ENCODE measurements around the gene TPT1.
"Not testable (repeated sequence)": the region's sequence is repeated elsewhere in the genome, so short reads cannot be mapped to it uniquely, and the experiment has no call there.

Gene TPT1

DNA sequence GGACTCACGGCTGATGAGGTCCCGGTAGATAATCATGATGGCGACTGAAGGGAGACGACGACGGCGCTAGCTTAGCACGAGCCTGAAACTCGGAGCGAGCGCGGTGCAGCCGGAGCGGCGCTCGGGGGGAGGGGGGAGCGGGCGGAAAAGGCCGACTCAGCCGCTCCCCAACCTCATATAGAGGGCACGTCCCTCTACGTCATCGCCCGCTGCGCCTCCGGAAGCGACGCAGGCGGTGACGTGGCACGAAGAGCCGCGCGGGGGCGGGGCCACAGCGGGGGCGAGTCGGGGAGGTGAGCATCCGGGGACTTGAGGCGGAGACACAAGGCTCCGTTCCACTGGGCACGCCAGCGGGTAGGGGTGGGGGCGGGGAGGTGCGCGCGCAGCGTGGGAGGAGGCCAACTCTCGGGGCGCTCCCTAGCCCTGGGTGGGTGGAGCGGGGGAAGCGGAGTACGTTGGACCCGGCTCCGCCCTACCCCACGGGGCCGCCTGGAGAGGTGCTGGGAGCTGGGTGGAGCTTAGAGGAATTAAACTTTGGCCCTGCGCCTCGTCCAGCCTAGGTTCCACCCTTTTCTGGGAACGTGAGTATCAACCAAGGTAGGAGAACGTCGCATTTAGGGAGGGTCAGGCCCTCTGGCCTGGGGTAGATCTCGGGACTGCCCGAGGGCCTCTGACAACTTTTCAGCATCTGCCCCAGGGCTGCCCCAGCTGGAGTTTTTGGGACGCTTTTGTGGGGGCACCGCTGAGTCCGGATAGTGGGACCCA lies at the start of gene TPT1:
Gene TPT1 (minus strand): TSS at position 150 of the 765 bp plus-strand sequence. CDS start 114 bp downstream, at position 36.
- peak; percentile 99 for DNase-seq

DNA sequence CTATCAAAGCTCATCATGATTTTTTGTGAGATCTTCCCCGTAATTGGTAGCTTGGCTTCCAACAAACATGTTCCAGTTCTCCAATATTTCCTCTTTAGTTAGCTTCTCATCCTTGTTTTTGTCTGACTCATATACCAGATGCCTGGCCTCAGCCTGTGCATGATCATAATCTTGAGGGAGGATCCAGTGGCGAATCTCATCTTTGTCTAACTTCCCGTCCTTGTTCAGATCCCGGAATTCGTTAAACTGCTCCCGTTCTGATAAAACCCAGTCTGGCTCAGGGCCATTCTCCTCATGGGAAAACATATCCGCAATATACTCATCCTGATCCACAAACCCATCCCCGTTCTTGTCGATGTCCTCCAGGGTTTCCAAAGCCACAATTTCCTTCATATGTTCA lies 49.4 kb upstream of the TPT1 start:
- DNase-seq, result not testable (repeated sequence)

DNA sequence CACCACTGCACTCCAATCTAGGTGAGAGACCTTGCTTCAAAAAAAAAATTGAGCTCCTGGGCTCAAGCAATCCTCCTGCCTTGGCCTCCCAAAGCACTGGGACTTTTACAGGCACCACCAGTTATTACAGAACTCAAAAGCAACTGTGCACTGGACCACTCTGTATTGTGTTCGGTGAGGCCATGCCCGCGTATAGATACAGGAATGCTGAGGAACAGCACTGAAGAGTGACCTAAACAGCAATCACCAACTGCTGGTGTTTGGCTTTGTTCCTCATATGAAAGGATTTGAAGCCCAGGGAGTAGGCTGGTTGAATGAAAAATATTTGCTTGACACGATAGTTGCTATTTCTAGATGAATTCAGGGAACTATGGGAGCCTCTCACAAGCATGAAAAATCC lies 47.7 kb upstream of the TPT1 start:
- DNase-seq, result no peak

DNA sequence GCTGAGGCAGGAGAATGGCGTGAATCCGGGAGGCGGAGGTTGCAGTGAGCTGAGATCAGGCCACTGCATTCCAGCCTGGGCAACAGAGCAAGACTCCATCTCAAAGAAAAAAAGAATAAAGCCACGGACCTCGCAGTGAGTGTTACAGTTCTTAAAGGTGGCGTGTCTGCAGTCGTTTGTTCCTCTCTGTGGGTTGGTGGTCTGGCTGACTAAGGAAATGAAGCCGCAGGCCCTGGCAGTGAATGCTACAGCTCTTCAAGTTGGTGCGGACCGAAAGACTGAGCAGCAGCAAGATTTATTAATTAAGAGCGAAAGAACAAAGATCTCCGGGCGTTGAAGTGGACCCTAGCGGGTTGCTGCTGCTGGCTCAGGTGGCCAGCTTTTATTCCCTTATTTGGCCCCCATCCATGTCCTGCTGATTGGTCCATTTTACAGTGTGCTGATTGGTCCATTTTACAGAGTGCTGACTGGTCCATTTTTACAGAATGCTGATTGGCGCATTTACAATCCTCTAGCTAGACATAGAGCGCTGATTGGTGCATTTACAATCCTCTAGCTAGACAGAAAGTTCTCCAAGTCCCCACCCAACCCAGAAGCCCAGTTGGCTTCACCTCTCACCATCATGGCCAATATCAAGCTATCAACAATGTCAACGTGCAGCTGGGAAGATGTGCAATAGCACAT lies 46.1 kb upstream of the TPT1 start:
- not testable (repeated sequence) for DNase-seq

GRCh38 chr13:45385907-45386553 lies 45.0 kb upstream of the TPT1 start:
- DNase-seq, result no peak

- no peak for DNase-seq
Measured at GRCh38 chr13:45385320-45385719, 44.3 kb upstream of the TPT1 start.

- no peak for DNase-seq
Measured at GRCh38 chr13:45384474-45385174, 43.6 kb upstream of the TPT1 start.

DNA sequence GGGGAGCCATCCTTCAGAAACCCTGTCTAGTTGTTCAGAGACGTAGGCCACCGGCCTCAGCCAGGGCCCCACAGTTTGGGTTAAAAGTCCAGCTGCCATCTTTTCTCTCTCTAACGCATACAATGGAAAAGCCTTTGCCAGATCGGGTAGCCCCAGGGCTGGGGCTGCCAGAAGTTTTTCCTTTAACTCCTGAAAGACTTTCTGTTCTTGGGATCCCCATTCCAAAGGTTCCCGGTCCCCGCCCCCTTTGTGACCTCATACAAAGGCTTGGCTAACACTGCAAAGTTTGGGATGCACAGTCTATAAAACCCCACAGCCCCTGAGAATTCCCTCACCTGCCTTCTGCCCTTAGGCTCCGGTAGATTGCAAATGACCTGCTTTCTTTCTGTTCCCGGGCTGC lies 41.8 kb upstream of the TPT1 start:
- DNase-seq, result not testable (repeated sequence)

DNA sequence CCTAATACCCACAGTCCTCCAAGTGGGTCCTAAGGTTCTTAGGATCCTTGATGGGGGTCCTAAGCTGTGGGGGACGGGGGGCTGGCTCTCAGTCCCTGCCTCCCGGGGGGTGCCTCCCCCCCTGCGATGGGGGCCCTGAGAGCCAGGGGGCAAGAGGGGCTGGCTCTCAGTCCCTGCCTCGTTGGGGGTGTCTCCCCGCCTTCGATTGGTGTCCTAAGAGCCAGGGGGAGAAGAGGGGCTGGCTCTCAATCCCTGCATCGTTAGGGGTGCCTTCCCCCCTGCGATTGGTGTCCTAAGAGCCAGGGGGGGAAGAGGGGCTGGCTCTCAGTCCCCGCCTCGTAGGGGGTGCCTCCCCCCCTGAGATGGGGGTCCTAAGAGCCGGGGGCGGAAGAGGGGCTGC lies 40.2 kb upstream of the TPT1 start:
- no peak for DNase-seq

DNA sequence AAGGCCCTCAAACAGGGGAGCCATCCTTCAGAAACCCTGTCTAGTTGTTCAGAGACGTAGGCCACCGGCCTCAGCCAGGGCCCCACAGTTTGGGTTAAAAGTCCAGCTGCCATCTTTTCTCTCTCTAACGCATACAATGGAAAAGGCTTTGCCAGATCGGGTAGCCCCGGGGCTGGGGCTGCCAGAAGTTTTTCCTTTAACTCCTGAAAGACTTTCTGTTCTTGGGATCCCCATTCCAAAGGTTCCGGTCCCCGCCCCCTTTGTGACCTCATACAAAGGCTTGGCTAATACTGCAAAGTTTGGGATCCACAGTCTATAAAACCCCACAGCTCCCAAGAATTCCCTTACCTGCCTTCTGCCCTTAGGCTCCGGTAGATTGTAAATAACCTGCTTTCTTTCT lies 39.7 kb upstream of the TPT1 start:
- not testable (repeated sequence) for DNase-seq

DNA sequence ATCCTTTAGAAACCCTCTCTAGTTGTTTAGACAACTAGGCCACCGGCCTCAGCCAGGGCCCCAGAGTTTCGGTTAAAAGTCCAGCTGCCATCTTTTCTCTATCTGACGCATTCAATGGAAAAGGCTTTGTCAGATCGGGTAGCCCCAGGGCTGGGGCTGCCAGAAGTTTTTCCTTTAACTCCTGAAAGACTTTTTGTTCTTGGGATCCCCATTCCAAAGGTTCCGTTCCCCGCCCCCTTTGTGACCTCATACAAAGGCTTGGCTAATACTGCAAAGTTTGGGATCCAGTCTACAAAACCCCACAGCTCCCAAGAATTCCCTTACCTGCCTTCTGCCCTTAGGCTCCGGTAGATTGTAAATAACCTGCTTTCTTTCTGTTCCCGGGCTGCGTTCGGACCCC lies 38.5 kb upstream of the TPT1 start:
- not testable (repeated sequence) for DNase-seq

GRCh38 chr13:45378786-45379185 lies 37.8 kb upstream of the TPT1 start:
- not testable (repeated sequence) for DNase-seq

DNA sequence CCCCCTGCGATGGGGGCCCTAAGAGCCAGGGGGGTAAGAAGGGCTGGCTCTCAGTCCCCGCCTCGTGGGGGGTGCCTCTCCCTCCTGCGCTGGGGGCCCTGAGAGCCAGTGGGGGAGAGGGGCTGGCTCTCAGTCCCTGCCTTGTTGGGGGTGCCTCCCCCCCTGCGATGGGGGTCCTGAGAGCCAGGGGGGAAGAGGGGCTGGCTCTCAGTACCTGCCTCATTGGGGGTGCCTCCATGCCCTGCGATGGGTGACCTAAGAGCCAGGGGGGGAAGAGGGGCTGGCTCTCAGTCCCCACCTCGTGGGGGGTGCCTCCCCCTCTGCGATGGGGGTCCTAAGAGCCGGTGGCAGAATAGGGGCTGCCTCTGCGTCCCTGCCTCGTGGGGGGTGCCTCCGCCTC lies 36.3 kb upstream of the TPT1 start:
- DNase-seq, result not testable (repeated sequence)

GRCh38 chr13:45376651-45377050 lies 35.7 kb upstream of the TPT1 start:
- DNase-seq, result not testable (repeated sequence)

- DNase-seq, result peak; percentile 18
Measured at GRCh38 chr13:45374917-45375316, 33.9 kb upstream of the TPT1 start.

DNA sequence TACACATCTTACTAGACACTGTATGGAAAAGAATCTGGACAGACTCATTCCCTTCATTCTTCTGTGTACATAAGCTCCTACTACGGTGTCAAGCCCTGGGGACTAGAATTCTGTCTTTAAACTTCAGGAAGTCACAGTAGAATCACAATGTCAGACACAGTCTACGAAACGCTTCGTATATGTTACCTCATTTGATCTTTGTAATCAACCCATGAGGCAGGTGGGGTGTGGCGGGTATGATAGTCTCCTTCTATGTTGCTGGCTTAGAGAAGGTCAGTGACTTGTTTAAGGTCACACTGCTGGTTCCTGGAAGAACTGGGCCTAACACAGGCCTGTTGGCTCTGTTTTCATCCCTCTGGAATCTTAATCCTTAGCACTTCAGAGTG lies 32.2 kb upstream of the TPT1 start:
- no peak for DNase-seq

DNA sequence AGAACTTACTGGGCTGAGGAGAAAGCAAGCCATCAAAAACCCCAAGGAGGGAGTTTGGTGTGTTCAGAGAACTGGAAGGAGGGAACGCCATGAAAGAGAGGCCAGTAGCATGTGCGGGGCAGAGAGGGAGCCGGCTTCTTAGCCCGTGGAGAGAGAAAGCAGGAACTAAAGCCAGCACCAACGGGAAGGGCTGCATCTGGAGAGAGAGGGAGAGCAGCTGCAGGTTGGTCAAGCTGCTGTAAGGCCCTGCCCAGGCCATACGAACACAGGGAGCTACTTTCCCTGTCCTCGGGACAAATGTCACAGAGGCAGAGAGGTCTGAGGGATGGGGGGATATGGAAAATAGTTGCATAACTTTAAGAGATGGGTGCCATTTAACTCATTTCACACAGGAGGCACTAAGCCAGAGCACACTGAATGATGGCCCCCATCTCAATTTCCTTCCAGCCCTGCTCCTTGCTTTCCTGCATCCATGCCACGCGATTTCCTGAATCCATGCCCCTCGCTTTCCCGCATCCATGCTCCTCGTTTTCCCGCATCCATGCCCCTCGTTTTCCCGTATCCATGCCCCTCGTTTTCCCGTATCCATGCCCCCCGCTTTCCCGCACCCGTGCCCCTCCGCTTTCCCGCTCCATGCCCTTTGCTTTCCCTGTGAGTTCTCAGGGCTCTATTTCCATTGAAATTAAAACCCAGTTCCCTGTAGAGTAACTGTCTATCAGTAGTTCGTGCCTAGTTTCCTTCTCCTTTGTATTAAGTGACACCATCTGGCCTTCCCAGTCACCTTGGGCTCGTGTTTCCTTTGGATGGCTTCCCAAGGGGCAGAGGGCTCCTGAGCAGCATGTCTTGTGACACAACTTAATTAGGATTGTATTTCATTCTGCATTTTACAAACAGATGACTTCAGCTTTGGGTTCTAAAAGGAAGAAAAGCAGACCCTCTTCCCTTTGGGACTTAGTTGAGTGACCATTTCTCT lies 31.5 kb upstream of the TPT1 start:
- DNase-seq, result no peak

DNA sequence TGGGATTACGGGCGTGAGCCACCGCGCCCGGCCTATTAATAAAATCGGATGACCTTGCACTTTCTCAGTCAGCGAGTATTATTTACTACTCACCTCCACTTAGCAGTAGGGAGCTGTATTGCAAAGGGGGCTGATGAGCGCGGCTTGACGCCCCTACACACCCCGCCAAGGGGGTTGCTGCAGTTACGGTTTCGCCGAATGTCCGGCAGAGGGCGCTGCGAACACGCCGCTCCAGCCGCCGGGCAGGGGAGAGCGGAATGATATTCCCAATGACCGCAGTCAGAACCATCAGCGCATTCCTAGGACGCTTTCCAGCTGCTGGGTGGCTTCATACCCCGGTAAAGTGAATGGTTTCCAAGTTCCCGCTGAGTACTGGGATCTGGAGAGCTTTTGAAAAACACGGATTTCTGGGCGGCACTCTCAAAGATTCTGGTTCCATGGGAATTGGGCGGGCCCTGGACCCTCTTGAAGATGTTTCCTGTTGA lies 30.0 kb upstream of the TPT1 start:
- DNase-seq, result peak; percentile 92

DNA sequence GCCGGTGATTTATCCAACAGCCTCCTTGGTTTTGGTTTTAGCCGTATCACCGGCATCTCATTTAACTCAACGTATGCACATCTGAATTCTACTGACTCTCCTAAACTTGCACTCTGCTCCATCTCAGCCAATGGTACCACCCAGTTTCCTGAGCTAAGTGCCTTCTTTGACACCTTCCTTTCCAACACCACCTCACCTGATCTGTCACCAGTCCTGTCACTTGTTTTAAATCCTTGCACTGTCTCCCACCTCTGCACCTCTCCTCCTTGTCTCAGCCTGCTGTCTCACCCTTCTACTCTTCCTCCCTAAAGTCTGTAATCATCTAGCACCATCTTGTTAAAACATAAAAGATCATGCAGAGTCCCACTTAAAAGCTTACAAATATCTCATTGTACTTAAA lies 28.1 kb upstream of the TPT1 start:
- no peak for DNase-seq

- no peak for DNase-seq
Measured at GRCh38 chr13:45368571-45368970, 27.6 kb upstream of the TPT1 start.

GRCh38 chr13:45368005-45368404 lies 27.0 kb upstream of the TPT1 start:
- DNase-seq, result no peak

DNA sequence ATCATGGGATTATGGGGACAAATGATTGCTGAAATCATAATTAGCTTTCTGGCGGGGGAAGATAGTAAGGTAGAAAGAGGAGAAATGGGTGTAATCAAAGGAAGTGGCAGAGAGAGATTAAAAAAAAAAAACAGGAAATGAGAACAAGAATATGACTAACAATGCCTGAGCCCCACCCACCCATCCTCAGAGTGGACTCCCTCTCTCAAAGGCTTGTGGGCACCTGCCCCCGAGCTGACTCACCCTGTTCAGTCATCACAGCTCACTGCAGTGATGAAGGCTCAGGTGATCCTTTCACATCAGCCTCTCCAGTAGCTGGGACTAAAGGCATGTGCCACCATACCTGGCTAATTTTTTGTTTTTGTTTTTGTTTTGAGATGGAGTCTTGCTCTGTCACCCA lies 26.4 kb upstream of the TPT1 start:
- DNase-seq, result peak; percentile 84
